CD4-positive, alpha-beta T cell (primary cell): ENCODE results near the gene OTOGL. TPM values are rescaled to one million over a fixed set of nuclear protein-coding genes. Genes with fewer than 3 reads are reported as not detected.

Source experiments
- ATAC-seq: fragments of 200-7000 bp; cut with Tn5 transposase; one replicate; pipeline ENCODE4 v1.10.0; 2022; ENCODE audit warnings: mild to moderate bottlenecking; ENCODE audit not compliant: poor library complexity
- CTCF ChIA-PET: fragments of 350-600 bp; sonication (Branson Sonifier 250); formaldehyde crosslinking; loops from one replicate; lab custom pipeline; 2021; ENCODE audit warnings: antibody characterized with exemption, inconsistent platforms; lab: Charles Lee
- POLR2A ChIA-PET: fragments of 350-600 bp; sonication (Branson Sonifier 250); formaldehyde crosslinking; loops from one replicate; lab custom pipeline; 2021; ENCODE audit warnings: antibody characterized with exemption, inconsistent platforms; lab: Charles Lee
- DNase-seq, 14 experiments: peaks; one replicate each; pipeline ENCODE4 v3.0.0-alpha.2; 2013 to 2020; ENCODE audit warnings: mixed read lengths in 2 of 14
- H3K27ac ChIP-seq, 2 donors: one replicate each; pipeline versions ENCODE4 v1.5.1 to v1.7.0; 2013; ENCODE audit warnings: low read length in 2 of 2, low read depth in 1 of 2, mild to moderate bottlenecking in 1 of 2
- H3K27me3 ChIP-seq, 2 experiments: 1 replicate in 1 of 2; 2 replicates in 1 of 2; pipeline versions ENCODE4 v1.6.1 to v1.7.0; 2013; ENCODE audit warnings: low read length in 2 of 2, control low read depth in 1 of 2, mild to moderate bottlenecking in 1 of 2, moderate library complexity in 1 of 2; ENCODE audit not compliant: insufficient read depth in 2 of 2, control insufficient read depth in 1 of 2
- H3K36me3 ChIP-seq: one replicate; pipeline ENCODE4 v1.6.1; 2013; ENCODE audit warnings: low read length, control low read depth; ENCODE audit not compliant: insufficient read depth
- H3K4me1 ChIP-seq: one replicate; pipeline ENCODE4 v1.6.1; 2013; ENCODE audit warnings: low read length, control low read depth; ENCODE audit not compliant: insufficient read depth
- H3K4me3 ChIP-seq: one replicate; pipeline ENCODE4 v1.5.1; 2013; ENCODE audit warnings: mild to moderate bottlenecking, low read length, moderate library complexity
- H3K9me3 ChIP-seq, 2 experiments: 1 replicate in 1 of 2; 2 replicates in 1 of 2; pipeline versions ENCODE4 v1.6.1 to v1.7.0; 2013; ENCODE audit warnings: low read length in 2 of 2, mild to moderate bottlenecking in 2 of 2, control low read depth in 1 of 2, moderate library complexity in 1 of 2; ENCODE audit not compliant: control insufficient read depth in 1 of 2, insufficient read depth in 1 of 2
- H3K27ac Mint-ChIP-seq: one replicate; pipeline ENCODE4 v1.8.0; 2020; ENCODE audit warnings: mixed read lengths
- H3K27me3 Mint-ChIP-seq: one replicate; pipeline ENCODE4 v1.8.0; 2021; ENCODE audit warnings: mixed read lengths
- H3K36me3 Mint-ChIP-seq: one replicate; pipeline ENCODE4 v1.8.0; 2021; ENCODE audit warnings: low read depth, mixed read lengths
- H3K4me1 Mint-ChIP-seq: one replicate; pipeline ENCODE4 v1.8.0; 2021; ENCODE audit warnings: low read depth, mixed read lengths
- H3K4me3 Mint-ChIP-seq: one replicate; pipeline ENCODE4 v1.8.0; 2020; ENCODE audit warnings: mild to moderate bottlenecking, mixed read lengths
- H3K9me3 Mint-ChIP-seq: one replicate; pipeline ENCODE4 v1.8.0; 2020; ENCODE audit warnings: mixed read lengths
- CTCF ChIP-seq: fragments of 200-600 bp; IDR thresholded peaks from one replicate; pipeline ENCODE4 v1.8.0; 2022; ENCODE audit warnings: antibody characterized with exemption, mild to moderate bottlenecking
- intact Hi-C, 2 experiments: fragments of 100-400 bp; cut with DNase I in 1 of 2; cut with micrococcal nuclease in 1 of 2; formaldehyde crosslinking; loops; one replicate each; pipeline versions ENCODE4 v1.15.1 to v1.9.0; 2023 to 2025; cut with DNase I, micrococcal nuclease
- total RNA-seq, 174 experiments: library from RNA in 2 of 174; stranded (reverse) in 2 of 174; gene quantifications; one replicate each; pipeline ENCODE4 v1.2.3 and lab custom pipeline; 2021 to 2026

OTOGL gene
- total RNA-seq, 2 experiments from 2014 or later, result not detected

- Histone ChIP-seq H3K36me3 (no peaks in the 10 kb centered on the region), H3K27ac (no peak overlapping the region), H3K27me3 (no peaks in the 10 kb centered on the region), H3K4me3 (no peak overlapping the region), H3K9me3 (no peaks in the 10 kb centered on the region), H3K4me1 (no peaks in the 10 kb centered on the region)
- Mint-ChIP-seq H3K27ac (no peak overlapping the region), H3K36me3 (no peaks in the 10 kb centered on the region), H3K4me1 (no peaks in the 10 kb centered on the region), H3K9me3 (no peaks in the 10 kb centered on the region), H3K4me3 (no peak overlapping the region), H3K27me3 (peaks cover 25% of the 10 kb centered on the region)
- intact Hi-C loops, result loop anchor here in 1 of 2 experiments (10.0 kb wide), 1 partner anchor 210 kb away; no protein-coding TSS in a partner anchor
- POLR2A ChIA-PET, result no interaction called here
- ATAC-seq, result no peak
- no peak for TF ChIP-seq CTCF
- CTCF ChIA-PET, result no interaction called here
- no peak for DNase-seq
These were observed 165.6 kb downstream of the OTOGL start for GRCh38 chr12:80264891-80265290.

GRCh38 chr12:80268924-80269749, 169.8 kb downstream of the OTOGL start:
- DNase-seq, result no peak
- no peaks in the 10 kb centered on the region for H3K9me3 Mint-ChIP-seq
- TF ChIP-seq CTCF, result no peak
- intact Hi-C loops, result loop anchor here in 1 of 2 experiments (10.0 kb wide), 1 partner anchor 214 kb away; no protein-coding TSS in a partner anchor
- Histone ChIP-seq H3K27me3 (no peaks in the 10 kb centered on the region), H3K27ac (no peak overlapping the region), H3K36me3 (no peaks in the 10 kb centered on the region), H3K4me1 (no peaks in the 10 kb centered on the region), H3K9me3 (no peaks in the 10 kb centered on the region), H3K4me3 (no peak overlapping the region)
- POLR2A ChIA-PET, result no interaction called here
- CTCF ChIA-PET, result interaction anchor here (0.9 kb wide), 1 partner anchor 10 kb away, joined by 3 read pairs; no protein-coding TSS in a partner anchor
- ATAC-seq, result no peak
- peaks cover 20% of the 10 kb centered on the region for H3K27me3 Mint-ChIP-seq
- H3K36me3 Mint-ChIP-seq, result no peaks in the 10 kb centered on the region
- no peak overlapping the region for H3K27ac Mint-ChIP-seq
- H3K4me1 Mint-ChIP-seq, result no peaks in the 10 kb centered on the region
- H3K4me3 Mint-ChIP-seq, result no peak overlapping the region

- Mint-ChIP-seq H3K27me3 (peaks cover 17% of the 10 kb centered on the region), H3K4me3 (no peak overlapping the region), H3K4me1 (no peaks in the 10 kb centered on the region), H3K36me3 (no peaks in the 10 kb centered on the region), H3K9me3 (no peaks in the 10 kb centered on the region), H3K27ac (no peak overlapping the region)
- Histone ChIP-seq H3K36me3 (no peaks in the 10 kb centered on the region), H3K4me1 (no peaks in the 10 kb centered on the region), H3K4me3 (no peak overlapping the region), H3K9me3 (no peaks in the 10 kb centered on the region), H3K27me3 (no peaks in the 10 kb centered on the region), H3K27ac (no peak overlapping the region)
- peak; percentile 71 for TF ChIP-seq CTCF
- ChIA-PET CTCF (interaction anchor here (0.7 to 0.9 kb wide), 2 partner anchors 11 to 359 kb away, joined by 3 read pairs; no protein-coding TSS in a partner anchor), POLR2A (no interaction called here)
- no peak for ATAC-seq
- intact Hi-C loops, result loop anchor here (1.0 to 10.0 kb wide), 4 partner anchors 215 to 383 kb away; no protein-coding TSS in a partner anchor
- DNase-seq, result peak in 3 of 14 experiments; percentile 26 to 36 (median 34)
These were observed 170.6 kb downstream of the OTOGL start for GRCh38 chr12:80269803-80270552.
